HCT116 (cell line): ENCODE measurements around the gene DPYSL4. TPM values are rescaled to one million over a fixed set of nuclear protein-coding genes. Genes with fewer than 3 reads are reported as not detected.

ENCODE experiments used
- ATAC-seq: fragments of 200-7000 bp; cut with Tn5 transposase; 2 replicates; pipeline ENCODE4 v1.9.1; 2020; ENCODE audit warnings: mild to moderate bottlenecking, moderate library complexity
- BruUV-seq: library from RNA; stranded (reverse); fragments of 400-500 nt; replicated peaks from 2 replicates; lab custom pipeline; 2021; lab: Mats Ljungman, UMichigan
- CTCF ChIA-PET: fragments of 300-600 bp; sonication (Branson Sonifier 250); formaldehyde crosslinking; loops from one replicate; lab custom pipeline; 2021; ENCODE audit warnings: antibody characterized with exemption; lab: Charles Lee
- POLR2A ChIA-PET: fragments of 300-600, 350-600 bp; sonication (Branson Sonifier 250); formaldehyde crosslinking; loops from one replicate; lab custom pipeline; 2021; ENCODE audit warnings: antibody characterized with exemption; lab: Charles Lee
- RAD21 ChIA-PET, 2 experiments: fragments of 300-600 bp; sonication (Branson Sonifier 250); formaldehyde crosslinking; loops; one replicate each; lab custom pipeline; 2023; ENCODE audit warnings: low total read pairs in 2 of 2; ENCODE audit not compliant: uncharacterized antibody in 2 of 2, unreplicated experiment in 2 of 2, low non-redundant PET in 1 of 2; lab: Charles Lee
- DNase-seq: peaks from one replicate; pipeline ENCODE4 v3.0.0-alpha.2; 2010; ENCODE audit warnings: low read depth, low spot score
- H2AFZ ChIP-seq: fragments of 200-600 bp; shearing (Covaris generic), sonication (generic); 2 replicates; pipeline ENCODE4 v1.6.1; 2017; ENCODE audit warnings: low read depth, mixed run types, mixed read lengths, antibody characterized with exemption, low read length; ENCODE audit not compliant: poor library complexity, severe bottlenecking
- H3K27ac ChIP-seq: 2 replicates; pipeline ENCODE4 v1.5.1; 2012; ENCODE audit warnings: low read depth, low read length
- H3K27me3 ChIP-seq: fragments of 200-600 bp; sonication (generic); 2 replicates; pipeline ENCODE4 v1.6.1; 2016; ENCODE audit warnings: mixed run types, low read length, mixed read lengths; ENCODE audit not compliant: insufficient read depth
- H3K36me3 ChIP-seq, 2 experiments: fragments of 200-500 bp in 1 of 2; fragments of 200-600 bp in 1 of 2; sonication (Bioruptor generic) in 1 of 2; sonication (generic) in 1 of 2; 2 replicates each; pipeline versions ENCODE4 v1.5.1 to v1.6.1; 2014 to 2016; ENCODE audit warnings: low read length in 2 of 2, inconsistent platforms in 1 of 2, mixed read lengths in 1 of 2, mixed run types in 1 of 2; ENCODE audit not compliant: insufficient read depth in 2 of 2, control insufficient read depth in 1 of 2
- H3K4me1 ChIP-seq, 2 experiments: fragments of 200-600 bp in 1 of 2; sonication (generic) in 1 of 2; 2 replicates each; pipeline versions ENCODE4 v1.5.1 to v1.6.1; 2012 to 2017; ENCODE audit warnings: low read length in 2 of 2, inconsistent platforms in 1 of 2, mild to moderate bottlenecking in 1 of 2, mixed read lengths in 1 of 2, mixed run types in 1 of 2, moderate library complexity in 1 of 2; ENCODE audit not compliant: insufficient read depth in 2 of 2, control insufficient read depth in 1 of 2
- H3K4me2 ChIP-seq: fragments of 200-600 bp; sonication (generic); 2 replicates; pipeline ENCODE4 v1.6.1; 2017; ENCODE audit warnings: mixed run types, low read length, mixed read lengths
- H3K4me3 ChIP-seq, 2 experiments: fragments of 200-600 bp in 1 of 2; sonication (generic) in 1 of 2; replicated peaks in 1 of 2; 2 replicates each; pipeline ENCODE4 v1.5.1; 2011 to 2016; ENCODE audit warnings: low read length in 2 of 2, control low read depth in 1 of 2, low read depth in 1 of 2, mild to moderate bottlenecking in 1 of 2, mixed read lengths in 1 of 2, mixed run types in 1 of 2
- H3K79me2 ChIP-seq: fragments of 200-600 bp; sonication (generic); 2 replicates; pipeline ENCODE4 v1.6.1; 2017; ENCODE audit warnings: mild to moderate bottlenecking, mixed run types, low read length, moderate library complexity, mixed read lengths; ENCODE audit not compliant: insufficient read depth
- H3K9ac ChIP-seq: fragments of 200-600 bp; sonication (generic); 2 replicates; pipeline ENCODE4 v1.6.1; 2016; ENCODE audit warnings: low read length, mixed read lengths
- H3K9me2 ChIP-seq: fragments of 200-600 bp; sonication (generic), shearing (Covaris generic); 2 replicates; pipeline ENCODE4 v1.6.1; 2017; ENCODE audit warnings: mixed run types, mild to moderate bottlenecking, moderate library complexity; ENCODE audit not compliant: insufficient read depth
- H3K9me3 ChIP-seq, 2 experiments: fragments of 200-500 bp in 1 of 2; fragments of 200-600 bp in 1 of 2; sonication (Bioruptor generic) in 1 of 2; sonication (generic) in 1 of 2; 2 replicates each; pipeline ENCODE4 v1.6.1; 2014 to 2017; ENCODE audit warnings: low read length in 2 of 2, mixed read lengths in 2 of 2, inconsistent platforms in 1 of 2, low read depth in 1 of 2, mild to moderate bottlenecking in 1 of 2, mixed run types in 1 of 2, moderate library complexity in 1 of 2; ENCODE audit not compliant: control insufficient read depth in 1 of 2, insufficient read depth in 1 of 2
- H4K20me1 ChIP-seq: fragments of 200-600 bp; sonication (generic), shearing (Covaris generic); 2 replicates; pipeline ENCODE4 v1.6.1; 2017; ENCODE audit warnings: mixed run types, mild to moderate bottlenecking, moderate library complexity; ENCODE audit not compliant: insufficient read depth
- CBX3 ChIP-seq: IDR thresholded peaks from 2 replicates; pipeline ENCODE4 v1.6.1; 2012; ENCODE audit warnings: low read depth
- CEBPB ChIP-seq: IDR thresholded peaks from 2 replicates; pipeline ENCODE4 v1.6.1; 2012; ENCODE audit warnings: low read depth
- ELF1 ChIP-seq: IDR thresholded peaks from 2 replicates; pipeline ENCODE4 v1.6.1; 2012; ENCODE audit warnings: low read depth, borderline replicate concordance
- EZH2phosphoT487 ChIP-seq: fragments of 200-600 bp; IDR thresholded peaks from 2 replicates; pipeline ENCODE4 v1.6.1; 2018; ENCODE audit warnings: antibody characterized with exemption, borderline replicate concordance
- JUND ChIP-seq: IDR thresholded peaks from 2 replicates; pipeline ENCODE4 v1.6.1; 2012
- SIN3A ChIP-seq: IDR thresholded peaks from 2 replicates; pipeline ENCODE4 v1.6.1; 2012; ENCODE audit warnings: low read depth
- TCF7L2 ChIP-seq: IDR thresholded peaks from 2 replicates; pipeline ENCODE4 v1.7.0; 2011; ENCODE audit warnings: borderline replicate concordance, inconsistent platforms; ENCODE audit not compliant: insufficient read depth, insufficient read length; ENCODE audit errors: extremely low read depth
- YY1 ChIP-seq: IDR thresholded peaks from 2 replicates; pipeline ENCODE4 v1.6.1; 2011; ENCODE audit warnings: low read length, low read depth, moderate library complexity, mild to moderate bottlenecking; ENCODE audit not compliant: insufficient replicate concordance; ENCODE audit errors: extremely low read depth
- ZFX ChIP-seq: fragments of 450-650 bp; IDR thresholded peaks from 2 replicates; pipeline ENCODE4 v1.6.1; 2017
- ZNF274 ChIP-seq: fragments of 200-500 bp; sonication (Bioruptor generic); IDR thresholded peaks from 2 replicates; pipeline ENCODE4 v1.6.1; 2014; ENCODE audit warnings: mild to moderate bottlenecking, low read depth, low read length, inconsistent platforms
- intact Hi-C: fragments of 100-400 bp; cut with micrococcal nuclease; formaldehyde crosslinking; loops from 2 replicates; pipeline ENCODE4 v1.10.0; 2022
- total RNA-seq: library from RNA; stranded (reverse); gene quantifications from one replicate; pipeline ENCODE4 v1.2.1, GENCODE V29; 2021; ENCODE audit not compliant: unreplicated experiment
- TF ChIP-seq, protein P1 (sequence below), 3 experiments: fragments of 200-600 bp in 1 of 3; sonication (generic) in 1 of 3; IDR thresholded peaks in 2 of 3; conservative IDR thresholded peaks in 1 of 3; 2 replicates each; pipeline ENCODE4 v1.5.1; 2012 to 2017; ENCODE audit warnings: low read depth in 2 of 3, low read length in 2 of 3, antibody characterized with exemption in 1 of 3, borderline replicate concordance in 1 of 3, control low read depth in 1 of 3, mild to moderate bottlenecking in 1 of 3, mixed read lengths in 1 of 3, mixed run types in 1 of 3, moderate library complexity in 1 of 3; ENCODE audit not compliant: insufficient read depth in 1 of 3
- TF ChIP-seq, protein P2 (sequence below): IDR thresholded peaks from 2 replicates; pipeline ENCODE4 v1.6.1; 2012
- TF ChIP-seq, protein P3 (sequence below): IDR thresholded peaks from 2 replicates; pipeline ENCODE4 v1.6.1; 2011; ENCODE audit warnings: mild to moderate bottlenecking, low read length, moderate library complexity; ENCODE audit not compliant: insufficient replicate concordance; ENCODE audit errors: extremely low read depth

DPYSL4 gene
- total RNA-seq, 1 experiment from 2014 or later, result 5.4 TPM

DNA sequence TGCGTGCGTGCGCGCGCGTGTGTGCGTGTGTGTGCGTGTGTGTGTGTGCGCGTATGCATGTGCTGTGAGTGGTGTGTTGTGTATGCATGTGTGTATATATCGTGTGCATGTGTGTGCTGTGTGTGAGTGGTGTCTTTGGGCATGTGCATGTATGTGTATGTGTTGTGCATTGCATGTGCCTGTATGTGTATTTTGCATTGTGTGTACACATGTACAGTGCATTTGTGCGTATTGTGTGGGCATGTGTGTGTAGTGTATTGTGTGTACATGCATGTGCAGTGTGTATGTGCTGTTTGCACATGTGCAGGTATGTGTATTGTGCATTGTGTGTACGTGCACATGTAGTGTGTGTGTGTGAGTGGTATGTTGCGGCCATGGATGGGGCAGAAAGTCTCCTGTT, 6.0 kb upstream of the DPYSL4 start:
- Histone ChIP-seq H2AFZ (no peak overlapping the region), H3K9ac (no peak overlapping the region), H3K79me2 (no peaks in the 10 kb centered on the region), H3K4me3 (no peak overlapping the region), H3K9me2 (no peaks in the 10 kb centered on the region), H4K20me1 (no peaks in the 10 kb centered on the region), H3K36me3 (no peaks in the 10 kb centered on the region), H3K4me2 (no peak overlapping the region), H3K9me3 (no peaks in the 10 kb centered on the region), H3K4me1 (no peaks in the 10 kb centered on the region), H3K27ac (no peak overlapping the region), H3K27me3 (peaks cover 10% of the 10 kb centered on the region; the same call in 1 of the 2 replicates)
- POLR2A ChIA-PET, result no interaction called here
- intact Hi-C loops, result no loop called here
- no peak for DNase-seq
- RAD21 ChIA-PET, result no interaction called here
- CTCF ChIA-PET, result no interaction called here
- no TSS peak for BruUV-seq
- no peak for ATAC-seq
- TF ChIP-seq CBX3 (no peak), YY1 (no peak), SIN3A (no peak), ZNF274 (no peak), ELF1 (no peak), TCF7L2 (no peak), JUND (no peak), EZH2phosphoT487 (no peak), CEBPB (no peak), ZFX (no peak)
- TF ChIP-seq, protein P1, sequence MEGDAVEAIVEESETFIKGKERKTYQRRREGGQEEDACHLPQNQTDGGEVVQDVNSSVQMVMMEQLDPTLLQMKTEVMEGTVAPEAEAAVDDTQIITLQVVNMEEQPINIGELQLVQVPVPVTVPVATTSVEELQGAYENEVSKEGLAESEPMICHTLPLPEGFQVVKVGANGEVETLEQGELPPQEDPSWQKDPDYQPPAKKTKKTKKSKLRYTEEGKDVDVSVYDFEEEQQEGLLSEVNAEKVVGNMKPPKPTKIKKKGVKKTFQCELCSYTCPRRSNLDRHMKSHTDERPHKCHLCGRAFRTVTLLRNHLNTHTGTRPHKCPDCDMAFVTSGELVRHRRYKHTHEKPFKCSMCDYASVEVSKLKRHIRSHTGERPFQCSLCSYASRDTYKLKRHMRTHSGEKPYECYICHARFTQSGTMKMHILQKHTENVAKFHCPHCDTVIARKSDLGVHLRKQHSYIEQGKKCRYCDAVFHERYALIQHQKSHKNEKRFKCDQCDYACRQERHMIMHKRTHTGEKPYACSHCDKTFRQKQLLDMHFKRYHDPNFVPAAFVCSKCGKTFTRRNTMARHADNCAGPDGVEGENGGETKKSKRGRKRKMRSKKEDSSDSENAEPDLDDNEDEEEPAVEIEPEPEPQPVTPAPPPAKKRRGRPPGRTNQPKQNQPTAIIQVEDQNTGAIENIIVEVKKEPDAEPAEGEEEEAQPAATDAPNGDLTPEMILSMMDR (IDR thresholded peaks at IDR 0.05 in 2 of 3, conservative IDR thresholded peaks at IDR 0.05 in 1 of 3; ENCODE audit: borderline replicate concordance in 1 of 3, insufficient read depth in 1 of 3, low read depth in 2 of 3, low read length in 2 of 3), result no peak
- TF ChIP-seq, protein P2, sequence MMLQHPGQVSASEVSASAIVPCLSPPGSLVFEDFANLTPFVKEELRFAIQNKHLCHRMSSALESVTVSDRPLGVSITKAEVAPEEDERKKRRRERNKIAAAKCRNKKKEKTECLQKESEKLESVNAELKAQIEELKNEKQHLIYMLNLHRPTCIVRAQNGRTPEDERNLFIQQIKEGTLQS, result no peak
- TF ChIP-seq, protein P3, sequence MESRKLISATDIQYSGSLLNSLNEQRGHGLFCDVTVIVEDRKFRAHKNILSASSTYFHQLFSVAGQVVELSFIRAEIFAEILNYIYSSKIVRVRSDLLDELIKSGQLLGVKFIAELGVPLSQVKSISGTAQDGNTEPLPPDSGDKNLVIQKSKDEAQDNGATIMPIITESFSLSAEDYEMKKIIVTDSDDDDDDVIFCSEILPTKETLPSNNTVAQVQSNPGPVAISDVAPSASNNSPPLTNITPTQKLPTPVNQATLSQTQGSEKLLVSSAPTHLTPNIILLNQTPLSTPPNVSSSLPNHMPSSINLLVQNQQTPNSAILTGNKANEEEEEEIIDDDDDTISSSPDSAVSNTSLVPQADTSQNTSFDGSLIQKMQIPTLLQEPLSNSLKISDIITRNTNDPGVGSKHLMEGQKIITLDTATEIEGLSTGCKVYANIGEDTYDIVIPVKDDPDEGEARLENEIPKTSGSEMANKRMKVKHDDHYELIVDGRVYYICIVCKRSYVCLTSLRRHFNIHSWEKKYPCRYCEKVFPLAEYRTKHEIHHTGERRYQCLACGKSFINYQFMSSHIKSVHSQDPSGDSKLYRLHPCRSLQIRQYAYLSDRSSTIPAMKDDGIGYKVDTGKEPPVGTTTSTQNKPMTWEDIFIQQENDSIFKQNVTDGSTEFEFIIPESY, result no peak
